Measurements from ENCODE around the gene TRIP12.

DNA sequence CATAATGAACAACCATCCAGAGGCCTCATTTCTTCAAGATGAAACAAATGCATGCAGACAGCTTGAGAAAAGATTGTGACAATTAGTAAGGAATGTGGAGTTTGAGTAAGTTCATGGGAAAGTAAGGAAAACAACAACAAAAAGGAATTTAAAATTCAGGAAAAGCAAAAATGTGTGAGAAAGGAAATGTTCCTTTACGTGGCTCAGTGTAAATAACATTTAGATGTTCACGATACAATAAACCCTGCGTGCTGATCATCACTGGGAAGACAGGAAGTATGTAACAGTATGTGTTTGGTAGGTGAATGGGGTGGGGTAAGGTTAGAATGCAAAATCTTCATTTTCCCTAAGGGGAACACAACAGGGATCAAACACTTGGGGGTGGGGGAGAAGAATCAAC lies 72.7 kb downstream of the TRIP12 start:
- no peak for TF ChIP-seq POLR2AphosphoS5 (IDR thresholded peaks at IDR 0.05; ENCODE audit: insufficient read depth in 1 of 2, low read depth in 1 of 2)
- TF ChIP-seq, protein P1, sequence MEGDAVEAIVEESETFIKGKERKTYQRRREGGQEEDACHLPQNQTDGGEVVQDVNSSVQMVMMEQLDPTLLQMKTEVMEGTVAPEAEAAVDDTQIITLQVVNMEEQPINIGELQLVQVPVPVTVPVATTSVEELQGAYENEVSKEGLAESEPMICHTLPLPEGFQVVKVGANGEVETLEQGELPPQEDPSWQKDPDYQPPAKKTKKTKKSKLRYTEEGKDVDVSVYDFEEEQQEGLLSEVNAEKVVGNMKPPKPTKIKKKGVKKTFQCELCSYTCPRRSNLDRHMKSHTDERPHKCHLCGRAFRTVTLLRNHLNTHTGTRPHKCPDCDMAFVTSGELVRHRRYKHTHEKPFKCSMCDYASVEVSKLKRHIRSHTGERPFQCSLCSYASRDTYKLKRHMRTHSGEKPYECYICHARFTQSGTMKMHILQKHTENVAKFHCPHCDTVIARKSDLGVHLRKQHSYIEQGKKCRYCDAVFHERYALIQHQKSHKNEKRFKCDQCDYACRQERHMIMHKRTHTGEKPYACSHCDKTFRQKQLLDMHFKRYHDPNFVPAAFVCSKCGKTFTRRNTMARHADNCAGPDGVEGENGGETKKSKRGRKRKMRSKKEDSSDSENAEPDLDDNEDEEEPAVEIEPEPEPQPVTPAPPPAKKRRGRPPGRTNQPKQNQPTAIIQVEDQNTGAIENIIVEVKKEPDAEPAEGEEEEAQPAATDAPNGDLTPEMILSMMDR (IDR thresholded peaks at IDR 0.05): no peak
